ENCODE data around the gene PCDHB1. TPM values are rescaled to one million over a fixed set of nuclear protein-coding genes. Genes with fewer than 3 reads are reported as not detected.

PCDHB1 gene
- total and polyA plus RNA-seq, 9 of the 15 experiments (the other 6 are each of a cell fraction or from before 2014, with no cell fraction given), result not detected

DNA sequence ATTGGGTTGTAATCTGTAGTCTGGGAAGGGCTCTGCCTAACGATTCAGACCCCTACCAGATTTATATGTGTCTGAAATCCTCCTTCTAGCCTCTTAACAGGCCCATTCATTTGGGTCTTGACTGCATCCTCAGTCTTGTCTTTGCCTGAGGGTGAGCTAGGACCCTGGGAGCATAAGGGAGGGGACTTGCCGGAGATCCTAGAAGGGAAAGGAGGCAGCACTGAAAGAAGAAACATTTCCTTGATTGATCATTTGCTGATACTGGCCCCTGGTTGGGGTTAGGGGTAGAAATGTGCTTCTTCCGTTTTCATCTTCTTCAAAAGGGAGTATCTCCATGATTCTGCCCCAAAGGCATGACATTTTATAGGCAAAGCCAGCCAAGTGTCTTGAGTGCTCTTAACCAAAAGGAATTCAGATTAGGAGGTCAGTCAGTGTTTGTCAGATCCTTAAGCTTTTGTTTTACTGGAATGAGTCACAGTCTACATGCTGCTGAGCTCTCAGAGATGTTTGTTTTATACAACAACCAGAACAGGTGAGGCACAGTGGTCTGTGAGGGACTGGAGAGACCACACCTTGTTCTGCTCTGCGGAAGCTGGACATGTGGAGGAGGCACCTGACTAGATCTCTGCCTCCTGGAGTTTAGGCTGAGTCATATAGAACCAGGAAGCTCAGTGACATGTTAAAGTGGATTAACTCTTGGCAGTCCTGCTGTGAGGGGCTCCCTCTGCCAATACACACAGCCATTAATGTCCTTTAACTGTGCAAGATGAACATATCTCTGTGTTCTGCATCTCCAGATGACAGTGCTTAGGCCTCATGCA lies 47.2 kb upstream of the PCDHB1 start:
- Histone ChIP-seq H3K36me3 (ENCODE audit: control insufficient read depth, insufficient read depth, low read length) (no peaks in the 10 kb centered on the region), H2AFZ (ENCODE audit: low read depth, low read length) (no peak overlapping the region; the same call in 1 of the 2 replicates), H3K27me3 (ENCODE audit: control insufficient read depth in 2 of 2, insufficient read depth in 2 of 2, low read length in 2 of 2) (no peaks in the 10 kb centered on the region), H3K79me2 (ENCODE audit: control insufficient read depth, insufficient read depth, low read length) (no peaks in the 10 kb centered on the region), H3K4me3 (no peak overlapping the region), H3K27ac (ENCODE audit: extremely low read depth, low read depth, low read length) (no peak overlapping the region), H3K9me3 (replicated peaks; ENCODE audit: control insufficient read depth, insufficient read depth, low read depth, low read length) (no peaks in the 10 kb centered on the region), H3K4me2 (ENCODE audit: insufficient read depth, low read length) (no peak overlapping the region), H3K4me1 (replicated peaks in 1 of 2; ENCODE audit: control insufficient read depth in 2 of 2, insufficient read depth in 2 of 2, low read length in 2 of 2) (no peaks in the 10 kb centered on the region; a peak in 1 of 5 replicates), H3K9me1 (ENCODE audit: control insufficient read depth, insufficient read depth, low read length) (no peaks in the 10 kb centered on the region), H4K20me1 (replicated peaks; ENCODE audit: control insufficient read depth, insufficient read depth, low read length) (no peaks in the 10 kb centered on the region), H3K9ac (ENCODE audit: insufficient read depth in 1 of 2, low read depth in 2 of 2, low read length in 2 of 2) (no peak overlapping the region)
- intact Hi-C loops (cut with micrococcal nuclease), result no loop called here
- in situ Hi-C loops (cut with MboI), result no loop called here
- ATAC-seq (no peak), FAIRE-seq (no peak), DNase-seq (ENCODE audit: extremely low read depth in 1 of 4, low spot score in 3 of 4) (no peak)
- CTCF ChIA-PET (ENCODE audit: low intra/inter-chr PET ratio), result no interaction called here
- 0% methylated on average over 4 of the region's 4 CpGs for WGBS (ENCODE audit: insufficient coverage, low coverage, missing lambda C conversion rate)
- POLR2A ChIA-PET, result no interaction called here
- BruUV-seq (replicated peaks), result no TSS peak
- no peak for TF ChIP-seq ZC3H11A (IDR thresholded peaks at IDR 0.05; ENCODE audit: low read depth, low read length)
- TF ChIP-seq, protein P1, sequence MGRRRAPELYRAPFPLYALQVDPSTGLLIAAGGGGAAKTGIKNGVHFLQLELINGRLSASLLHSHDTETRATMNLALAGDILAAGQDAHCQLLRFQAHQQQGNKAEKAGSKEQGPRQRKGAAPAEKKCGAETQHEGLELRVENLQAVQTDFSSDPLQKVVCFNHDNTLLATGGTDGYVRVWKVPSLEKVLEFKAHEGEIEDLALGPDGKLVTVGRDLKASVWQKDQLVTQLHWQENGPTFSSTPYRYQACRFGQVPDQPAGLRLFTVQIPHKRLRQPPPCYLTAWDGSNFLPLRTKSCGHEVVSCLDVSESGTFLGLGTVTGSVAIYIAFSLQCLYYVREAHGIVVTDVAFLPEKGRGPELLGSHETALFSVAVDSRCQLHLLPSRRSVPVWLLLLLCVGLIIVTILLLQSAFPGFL (CRISPR knock-in tag; IDR thresholded peaks at IDR 0.05), result no peak
- TF ChIP-seq ARHGAP35 (IDR thresholded peaks at IDR 0.05; ENCODE audit: partially characterized antibody), result no peak
- TF ChIP-seq, protein P2, sequence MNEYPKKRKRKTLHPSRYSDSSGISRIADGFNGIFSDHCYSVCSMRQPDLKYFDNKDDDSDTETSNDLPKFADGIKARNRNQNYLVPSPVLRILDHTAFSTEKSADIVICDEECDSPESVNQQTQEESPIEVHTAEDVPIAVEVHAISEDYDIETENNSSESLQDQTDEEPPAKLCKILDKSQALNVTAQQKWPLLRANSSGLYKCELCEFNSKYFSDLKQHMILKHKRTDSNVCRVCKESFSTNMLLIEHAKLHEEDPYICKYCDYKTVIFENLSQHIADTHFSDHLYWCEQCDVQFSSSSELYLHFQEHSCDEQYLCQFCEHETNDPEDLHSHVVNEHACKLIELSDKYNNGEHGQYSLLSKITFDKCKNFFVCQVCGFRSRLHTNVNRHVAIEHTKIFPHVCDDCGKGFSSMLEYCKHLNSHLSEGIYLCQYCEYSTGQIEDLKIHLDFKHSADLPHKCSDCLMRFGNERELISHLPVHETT (CRISPR knock-in tag; conservative IDR thresholded peaks at IDR 0.05 in 1 of 2, IDR thresholded peaks at IDR 0.05 in 1 of 2), result no peak
- TF ChIP-seq POLR3G (IDR thresholded peaks at IDR 0.05; ENCODE audit: extremely low read depth, insufficient read length, insufficient replicate concordance), result no peak
- no peak for TF ChIP-seq CBX3 (IDR thresholded peaks at IDR 0.05; ENCODE audit: borderline replicate concordance in 1 of 2, low read length in 2 of 2)
- no peak for TF ChIP-seq HDAC8 (tag; IDR thresholded peaks at IDR 0.05)
- TF ChIP-seq FOXK1 (CRISPR knock-in tag; IDR thresholded peaks at IDR 0.05; ENCODE audit: borderline replicate concordance), result no peak
- TF ChIP-seq ZNF830 (CRISPR knock-in tag; IDR thresholded peaks at IDR 0.05), result no peak
- TF ChIP-seq, protein P3, sequence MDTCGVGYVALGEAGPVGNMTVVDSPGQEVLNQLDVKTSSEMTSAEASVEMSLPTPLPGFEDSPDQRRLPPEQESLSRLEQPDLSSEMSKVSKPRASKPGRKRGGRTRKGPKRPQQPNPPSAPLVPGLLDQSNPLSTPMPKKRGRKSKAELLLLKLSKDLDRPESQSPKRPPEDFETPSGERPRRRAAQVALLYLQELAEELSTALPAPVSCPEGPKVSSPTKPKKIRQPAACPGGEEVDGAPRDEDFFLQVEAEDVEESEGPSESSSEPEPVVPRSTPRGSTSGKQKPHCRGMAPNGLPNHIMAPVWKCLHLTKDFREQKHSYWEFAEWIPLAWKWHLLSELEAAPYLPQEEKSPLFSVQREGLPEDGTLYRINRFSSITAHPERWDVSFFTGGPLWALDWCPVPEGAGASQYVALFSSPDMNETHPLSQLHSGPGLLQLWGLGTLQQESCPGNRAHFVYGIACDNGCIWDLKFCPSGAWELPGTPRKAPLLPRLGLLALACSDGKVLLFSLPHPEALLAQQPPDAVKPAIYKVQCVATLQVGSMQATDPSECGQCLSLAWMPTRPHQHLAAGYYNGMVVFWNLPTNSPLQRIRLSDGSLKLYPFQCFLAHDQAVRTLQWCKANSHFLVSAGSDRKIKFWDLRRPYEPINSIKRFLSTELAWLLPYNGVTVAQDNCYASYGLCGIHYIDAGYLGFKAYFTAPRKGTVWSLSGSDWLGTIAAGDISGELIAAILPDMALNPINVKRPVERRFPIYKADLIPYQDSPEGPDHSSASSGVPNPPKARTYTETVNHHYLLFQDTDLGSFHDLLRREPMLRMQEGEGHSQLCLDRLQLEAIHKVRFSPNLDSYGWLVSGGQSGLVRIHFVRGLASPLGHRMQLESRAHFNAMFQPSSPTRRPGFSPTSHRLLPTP (IDR thresholded peaks at IDR 0.05; ENCODE audit: borderline replicate concordance, extremely low read depth, insufficient read length), result no peak
- no peak for TF ChIP-seq SRF (CRISPR knock-in tag; IDR thresholded peaks at IDR 0.05)

All from K562 (cell line).